Fibroblast of lung (primary cell): ENCODE data around the gene ATG14. TPM values are rescaled to one million over a fixed set of nuclear protein-coding genes. Genes with fewer than 3 reads are reported as not detected.

ENCODE experiments used
- DNase-seq, 2 donors: peaks; one replicate each; pipeline versions ENCODE4 v3.0.0 to v3.0.0-alpha.2; 2010; ENCODE audit warnings: low read depth in 2 of 2
- H2AFZ ChIP-seq: 2 replicates; pipeline ENCODE4 v1.5.1; 2012; ENCODE audit warnings: low read length, control low read depth, inconsistent platforms
- H3K27ac ChIP-seq: 2 replicates; pipeline ENCODE4 v1.5.1; 2011; ENCODE audit warnings: low read length, control low read depth; ENCODE audit not compliant: insufficient read depth
- H3K27me3 ChIP-seq: 2 replicates; pipeline ENCODE4 v1.5.1; 2011; ENCODE audit warnings: mild to moderate bottlenecking, low read length; ENCODE audit not compliant: control insufficient read depth, insufficient read depth
- H3K36me3 ChIP-seq: 2 replicates; pipeline ENCODE4 v1.5.1; 2011; ENCODE audit warnings: low read length; ENCODE audit not compliant: control insufficient read depth, insufficient read depth
- H3K4me1 ChIP-seq: 2 replicates; pipeline ENCODE4 v1.5.1; 2011; ENCODE audit warnings: low read length; ENCODE audit not compliant: control insufficient read depth, insufficient read depth; ENCODE audit errors: extremely low read depth
- H3K4me2 ChIP-seq: 2 replicates; pipeline ENCODE4 v1.5.1; 2011; ENCODE audit warnings: low read length, control low read depth; ENCODE audit not compliant: insufficient read depth; ENCODE audit errors: extremely low read depth
- H3K4me3 ChIP-seq, 4 experiments: fragments of 200-600 bp in 1 of 4; sonication (generic) in 1 of 4; replicated peaks in 1 of 4; 2 replicates each; pipeline ENCODE4 v1.5.1; 2011 to 2016; ENCODE audit warnings: low read length in 4 of 4, low read depth in 3 of 4, mild to moderate bottlenecking in 3 of 4, control low read depth in 2 of 4, inconsistent platforms in 1 of 4, mixed read lengths in 1 of 4; ENCODE audit not compliant: insufficient read depth in 1 of 4; ENCODE audit errors: control extremely low read depth in 1 of 4
- H3K79me2 ChIP-seq: 2 replicates; pipeline ENCODE4 v1.5.1; 2012; ENCODE audit warnings: mild to moderate bottlenecking, low read length, inconsistent platforms; ENCODE audit not compliant: control insufficient read depth, insufficient read depth
- H3K9ac ChIP-seq: 2 replicates; pipeline ENCODE4 v1.5.1; 2011; ENCODE audit warnings: mild to moderate bottlenecking, low read length, control low read depth; ENCODE audit not compliant: insufficient read depth
- H3K9me3 ChIP-seq: 2 replicates; pipeline ENCODE4 v1.5.1; 2012; ENCODE audit warnings: low read depth, low read length; ENCODE audit not compliant: control insufficient read depth, insufficient read depth
- H4K20me1 ChIP-seq: 2 replicates; pipeline ENCODE4 v1.5.1; 2011; ENCODE audit warnings: low read length; ENCODE audit not compliant: control insufficient read depth, insufficient read depth; ENCODE audit errors: extremely low read depth
- EZH2 ChIP-seq: IDR thresholded peaks from 2 replicates; pipeline ENCODE4 v1.5.1; 2012; ENCODE audit warnings: low read length, control low read depth, mild to moderate bottlenecking; ENCODE audit errors: missing control alignments
- polyA plus RNA-seq, 2 donors: library from polyadenylated mRNA; depleted of rRNA in 1 of 2; stranded (reverse) in 1 of 2; unstranded in 1 of 2; fragments of >200 nt; gene quantifications; 2 replicates each; pipeline ENCODE4 v1.2.1, GENCODE V29; 2011 to 2012; ENCODE audit warnings: missing spikeins in 1 of 2
- total RNA-seq: library from RNA; depleted of rRNA; stranded (reverse); fragments of >200 nt; gene quantifications from 2 replicates; pipeline ENCODE4 v1.2.1, GENCODE V29; 2014
- TF ChIP-seq, protein P1 (sequence below), 2 donors: IDR thresholded peaks in 1 of 2; conservative IDR thresholded peaks in 1 of 2; 1 replicate in 1 of 2; 2 replicates in 1 of 2; pipeline ENCODE4 v1.5.1; 2011 to 2012; ENCODE audit warnings: low read length in 2 of 2, control low read depth in 1 of 2, inconsistent platforms in 1 of 2, low read depth in 1 of 2, mild to moderate bottlenecking in 1 of 2

The ATG14 gene
- total and polyA plus RNA-seq, 2 donors (not counting 1 experiment from before 2014, with no cell fraction given), result 9.9 to 21.6 TPM

GRCh38 chr14:55332654-55333570, 78.7 kb downstream of the ATG14 start:
- peaks cover 6% of the 10 kb centered on the region for H3K4me1 ChIP-seq
- H4K20me1 ChIP-seq, result no peaks in the 10 kb centered on the region
- no peaks in the 10 kb centered on the region for H3K27me3 ChIP-seq
- H2AFZ ChIP-seq, result no peak overlapping the region
- no peaks in the 10 kb centered on the region for H3K36me3 ChIP-seq
- H3K9me3 ChIP-seq, result no peaks in the 10 kb centered on the region
- H3K9ac ChIP-seq, result no peak overlapping the region
- H3K4me3 ChIP-seq, result no peak overlapping the region
- H3K4me2 ChIP-seq, result no peak overlapping the region
- H3K27ac ChIP-seq, result no peak overlapping the region
- H3K79me2 ChIP-seq, result peaks cover 15% of the 10 kb centered on the region
- TF ChIP-seq EZH2, result no peak
- TF ChIP-seq, protein P1, sequence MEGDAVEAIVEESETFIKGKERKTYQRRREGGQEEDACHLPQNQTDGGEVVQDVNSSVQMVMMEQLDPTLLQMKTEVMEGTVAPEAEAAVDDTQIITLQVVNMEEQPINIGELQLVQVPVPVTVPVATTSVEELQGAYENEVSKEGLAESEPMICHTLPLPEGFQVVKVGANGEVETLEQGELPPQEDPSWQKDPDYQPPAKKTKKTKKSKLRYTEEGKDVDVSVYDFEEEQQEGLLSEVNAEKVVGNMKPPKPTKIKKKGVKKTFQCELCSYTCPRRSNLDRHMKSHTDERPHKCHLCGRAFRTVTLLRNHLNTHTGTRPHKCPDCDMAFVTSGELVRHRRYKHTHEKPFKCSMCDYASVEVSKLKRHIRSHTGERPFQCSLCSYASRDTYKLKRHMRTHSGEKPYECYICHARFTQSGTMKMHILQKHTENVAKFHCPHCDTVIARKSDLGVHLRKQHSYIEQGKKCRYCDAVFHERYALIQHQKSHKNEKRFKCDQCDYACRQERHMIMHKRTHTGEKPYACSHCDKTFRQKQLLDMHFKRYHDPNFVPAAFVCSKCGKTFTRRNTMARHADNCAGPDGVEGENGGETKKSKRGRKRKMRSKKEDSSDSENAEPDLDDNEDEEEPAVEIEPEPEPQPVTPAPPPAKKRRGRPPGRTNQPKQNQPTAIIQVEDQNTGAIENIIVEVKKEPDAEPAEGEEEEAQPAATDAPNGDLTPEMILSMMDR (conservative IDR thresholded peaks at IDR 0.05 in 1 of 2, IDR thresholded peaks at IDR 0.05 in 1 of 2; ENCODE audit: low read depth in 1 of 2, low read length in 2 of 2), result no peak
- DNase-seq, result peak in 1 of 2 donors; percentile 33

DNA sequence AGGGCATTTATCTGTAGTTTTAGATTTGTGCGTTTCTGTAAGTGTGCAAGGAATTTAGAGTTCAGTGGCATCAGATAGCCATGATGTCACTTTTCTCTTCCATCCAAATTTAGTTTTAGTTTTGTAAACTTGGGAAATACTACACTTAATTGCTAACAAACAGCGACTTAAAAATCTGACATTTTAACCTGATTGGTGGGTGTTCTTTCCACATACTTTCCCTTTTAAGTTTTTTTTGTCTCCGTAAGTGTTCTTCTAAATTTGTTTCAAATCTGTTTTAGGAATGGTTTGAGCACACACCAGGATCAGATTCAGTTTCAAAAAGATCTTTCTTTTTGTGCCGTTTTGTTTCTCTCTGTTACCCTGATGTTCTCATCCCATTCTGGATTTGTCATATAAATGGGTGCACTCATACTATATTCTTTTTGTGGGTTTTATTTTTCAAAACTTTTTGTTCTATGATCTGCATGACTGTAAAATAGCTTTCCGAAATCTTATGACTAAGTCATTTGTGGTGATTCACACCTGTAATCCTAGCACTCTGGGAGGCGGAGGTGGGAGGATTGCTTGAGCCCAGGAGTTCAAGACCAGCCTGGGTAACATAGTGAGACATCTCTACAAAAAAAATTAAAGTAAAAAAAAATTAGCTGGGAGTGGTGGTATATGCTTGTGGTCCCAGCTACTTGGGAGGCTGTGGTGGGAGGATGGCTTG, 81.5 kb downstream of the ATG14 start:
- peak; percentile 11 to 12 for DNase-seq
- H3K4me1 ChIP-seq, result peaks cover 6% of the 10 kb centered on the region
- no peaks in the 10 kb centered on the region for H4K20me1 ChIP-seq
- TF ChIP-seq, protein P1 (conservative IDR thresholded peaks at IDR 0.05 in 1 of 2, IDR thresholded peaks at IDR 0.05 in 1 of 2; ENCODE audit: low read depth in 1 of 2, low read length in 2 of 2), result no peak
- TF ChIP-seq EZH2, result no peak
- no peaks in the 10 kb centered on the region for H3K9me3 ChIP-seq
- H3K79me2 ChIP-seq, result peaks cover 14% of the 10 kb centered on the region
- H3K36me3 ChIP-seq, result no peaks in the 10 kb centered on the region
- H3K27me3 ChIP-seq, result no peaks in the 10 kb centered on the region
- H3K4me3 ChIP-seq, result peak overlapping the region in 2 of 4 experiments; percentile 23 to 27
- no peak overlapping the region for H2AFZ ChIP-seq
- no peak overlapping the region for H3K9ac ChIP-seq
- peak overlapping the region; percentile 70 for H3K4me2 ChIP-seq
- no peak overlapping the region for H3K27ac ChIP-seq

DNA sequence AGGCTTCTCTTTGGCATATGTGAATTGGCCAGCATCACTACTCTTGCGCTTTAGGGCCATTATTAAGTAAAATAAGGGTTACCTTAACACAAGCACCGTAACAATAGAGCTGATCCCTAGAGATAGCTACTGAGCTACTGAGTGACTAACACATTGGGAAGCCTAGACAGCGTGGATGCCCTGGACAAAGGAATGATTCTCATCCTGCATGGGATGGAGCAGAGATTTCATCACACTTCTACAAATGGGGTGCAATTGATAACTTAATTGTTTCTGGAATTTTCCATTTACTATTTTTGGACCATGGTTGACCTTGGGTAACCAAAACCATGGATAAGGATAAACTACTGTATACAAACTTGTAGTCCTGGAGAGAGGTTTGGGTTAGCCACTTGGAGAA, 83.3 kb downstream of the ATG14 start:
- Histone ChIP-seq H3K4me2 (no peak overlapping the region), H3K9ac (no peak overlapping the region), H3K36me3 (no peaks in the 10 kb centered on the region), H3K27ac (no peak overlapping the region), H3K4me3 (no peak overlapping the region), H4K20me1 (no peaks in the 10 kb centered on the region), H3K27me3 (no peaks in the 10 kb centered on the region), H3K9me3 (no peaks in the 10 kb centered on the region), H2AFZ (no peak overlapping the region), H3K4me1 (no peaks in the 10 kb centered on the region), H3K79me2 (peaks cover 7% of the 10 kb centered on the region)
- peak in 1 of 2 donors; percentile 52 for DNase-seq
- no peak for TF ChIP-seq EZH2
- TF ChIP-seq, protein P1 (conservative IDR thresholded peaks at IDR 0.05 in 1 of 2, IDR thresholded peaks at IDR 0.05 in 1 of 2; ENCODE audit: low read depth in 1 of 2, low read length in 2 of 2), result no peak
